ENCODE measurements around the gene SRM. TPM values are rescaled to one million over a fixed set of nuclear protein-coding genes. Genes with fewer than 3 reads are reported as not detected.
"Not testable (repeated sequence)": the region's sequence is repeated elsewhere in the genome, so short reads cannot be mapped to it uniquely, and the experiment has no call there.

The SRM gene
- total and polyA plus RNA-seq, 3 experiments from 2014 or later = 169 to 438 (median 423) TPM

DNA sequence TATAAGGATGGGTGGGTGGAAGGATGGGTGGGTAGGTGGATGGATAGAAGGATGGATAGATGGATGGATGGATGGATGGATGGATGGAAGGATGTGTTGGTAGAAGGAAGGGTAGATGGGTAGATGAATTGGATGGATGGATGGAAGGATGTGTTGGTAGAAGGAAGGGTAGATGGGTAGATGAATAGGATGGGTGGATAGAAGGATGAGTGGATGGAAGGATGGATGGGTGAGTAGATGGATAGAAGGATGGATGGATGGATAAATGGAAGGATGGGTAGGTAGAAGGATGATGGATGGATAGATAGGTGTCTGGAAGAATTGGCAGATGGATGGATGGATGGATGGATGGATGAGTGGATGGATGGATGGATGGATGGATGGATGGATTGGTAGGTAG, 18.8 kb downstream of the SRM start:
- H3K4me1 Mint-ChIP-seq = peaks cover 6 to 8% (median 7%) of the 10 kb centered on the region in 3 donors
- Histone ChIP-seq H3K4me1 (ENCODE audit: insufficient read depth, low read length) (peaks cover 7% of the 10 kb centered on the region), H3K4me3 (ENCODE audit: low read length) (no peak overlapping the region), H3K9me3 (ENCODE audit: low read length) (no peaks in the 10 kb centered on the region), H3K27ac (ENCODE audit: low read depth, low read length) (no peak overlapping the region), H3K36me3 (ENCODE audit: insufficient read depth, low read length) (no peaks in the 10 kb centered on the region), H3K27me3 (ENCODE audit: insufficient read depth, low read length, poor library complexity, severe bottlenecking) (peaks cover 4% of the 10 kb centered on the region)
- DNase-seq = no peak
- peaks cover 4 to 9% of the 10 kb centered on the region in 2 donors for H3K27me3 Mint-ChIP-seq
- no peak overlapping the region for H3K4me3 Mint-ChIP-seq
- H3K9me3 Mint-ChIP-seq = no peaks in the 10 kb centered on the region
- H3K36me3 Mint-ChIP-seq = no peaks in the 10 kb centered on the region
- POLR2A ChIA-PET = no interaction called here
- CTCF ChIA-PET = no interaction called here
- no peak overlapping the region for H3K27ac Mint-ChIP-seq

DNA sequence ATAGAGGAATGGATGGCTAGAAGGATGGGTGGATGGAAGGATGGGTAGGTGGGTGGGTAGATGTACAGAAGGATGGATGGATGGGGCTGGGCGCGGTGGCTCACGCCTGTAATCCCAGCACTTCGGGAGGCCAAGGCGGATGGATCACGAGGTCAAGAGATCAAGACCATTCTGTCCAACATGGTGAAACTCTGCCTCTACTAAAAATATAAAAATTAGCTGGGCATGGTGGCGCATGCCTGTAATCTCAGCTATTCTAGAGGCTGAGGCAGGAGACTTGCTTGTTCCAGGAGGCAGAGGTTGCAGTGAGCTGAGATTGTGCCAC, 19.8 kb downstream of the SRM start:
- H3K4me1 ChIP-seq (ENCODE audit: insufficient read depth, low read length); H3K27me3 ChIP-seq (ENCODE audit: insufficient read depth, low read length, poor library complexity, severe bottlenecking); H3K4me3 Mint-ChIP-seq; H3K4me3 ChIP-seq (ENCODE audit: low read length); H3K9me3 ChIP-seq (ENCODE audit: low read length); H3K4me1 Mint-ChIP-seq; H3K36me3 Mint-ChIP-seq; H3K27ac ChIP-seq (ENCODE audit: low read depth, low read length); H3K27me3 Mint-ChIP-seq; CTCF ChIA-PET; H3K27ac Mint-ChIP-seq; H3K36me3 ChIP-seq (ENCODE audit: insufficient read depth, low read length); DNase-seq; H3K9me3 Mint-ChIP-seq; POLR2A ChIA-PET: not testable (repeated sequence)

DNA sequence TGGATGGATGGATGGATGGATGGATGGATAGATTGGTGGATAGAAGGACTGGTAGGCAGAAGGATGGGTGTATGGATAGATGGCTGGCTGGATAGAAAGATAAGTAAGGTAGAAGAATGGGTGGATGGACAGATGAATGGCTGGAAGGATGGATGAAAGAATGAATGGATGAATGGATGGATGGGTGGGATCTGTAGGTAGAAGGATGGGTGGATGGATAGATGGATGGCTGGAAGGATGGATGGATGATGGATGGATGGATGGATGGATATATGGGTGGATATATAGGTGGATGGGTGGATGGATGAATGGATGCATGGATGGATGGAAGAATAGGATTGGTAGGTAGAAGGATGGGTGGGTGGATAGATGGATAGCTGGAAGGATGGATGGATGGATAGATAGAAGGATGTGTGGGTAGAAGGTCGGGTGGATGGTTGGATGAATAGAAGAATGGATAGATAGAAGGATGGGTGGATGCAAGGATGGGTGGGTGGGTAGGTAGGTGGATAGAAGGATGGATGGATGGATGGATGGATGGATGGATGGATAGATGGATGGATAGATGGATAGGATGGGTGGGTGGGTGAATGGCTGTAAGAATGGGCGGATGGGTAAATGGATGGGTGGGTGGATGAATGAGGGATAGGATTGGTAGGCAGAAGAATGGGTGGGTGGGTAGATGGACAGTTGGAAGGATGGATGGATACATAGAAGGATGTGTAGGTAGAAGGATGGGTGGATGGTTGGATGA, 20.3 kb downstream of the SRM start:
- no peaks in the 10 kb centered on the region for H3K36me3 Mint-ChIP-seq
- DNase-seq = no peak
- Histone ChIP-seq H3K27me3 (ENCODE audit: insufficient read depth, low read length, poor library complexity, severe bottlenecking) (peaks cover 4% of the 10 kb centered on the region), H3K9me3 (ENCODE audit: low read length) (no peaks in the 10 kb centered on the region), H3K27ac (ENCODE audit: low read depth, low read length) (no peak overlapping the region), H3K4me3 (ENCODE audit: low read length) (no peak overlapping the region), H3K36me3 (ENCODE audit: insufficient read depth, low read length) (no peaks in the 10 kb centered on the region), H3K4me1 (ENCODE audit: insufficient read depth, low read length) (peaks cover 7% of the 10 kb centered on the region)
- POLR2A ChIA-PET = no interaction called here
- no peaks in the 10 kb centered on the region for H3K9me3 Mint-ChIP-seq
- H3K4me1 Mint-ChIP-seq = peaks cover 6 to 8% (median 7%) of the 10 kb centered on the region in 3 donors
- no peak overlapping the region for H3K27ac Mint-ChIP-seq
- no peak overlapping the region for H3K4me3 Mint-ChIP-seq
- CTCF ChIA-PET = interaction anchor here (1.3 to 3.7 kb wide), 4 partner anchors 21 to 606 kb away, joined by 3 to 30 read pairs (median 20); partner anchors contain the start of genes MTOR and SRM
- H3K27me3 Mint-ChIP-seq = peaks cover 4 to 9% of the 10 kb centered on the region in 2 donors

DNA sequence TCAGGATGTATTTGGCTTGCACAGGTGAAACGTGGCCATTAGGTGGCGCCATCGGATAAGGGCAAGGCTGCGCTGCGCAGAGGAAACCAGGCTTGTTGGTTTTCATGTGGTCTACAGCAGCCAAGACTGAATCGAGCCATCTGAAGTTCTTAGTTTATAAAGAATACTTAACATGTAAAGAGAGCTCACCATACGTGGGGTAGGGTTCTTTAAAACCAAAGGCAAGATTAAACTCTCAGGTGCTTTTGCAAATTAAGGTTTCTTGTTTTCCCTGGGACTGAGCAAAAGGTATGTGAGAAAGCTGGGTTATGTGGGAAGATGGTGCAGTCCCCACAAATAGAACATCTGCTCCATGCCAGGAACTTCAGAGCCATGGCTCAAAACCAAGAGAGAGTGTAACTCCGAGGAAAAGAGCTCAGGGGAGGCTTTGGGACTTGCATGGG, 22.1 kb downstream of the SRM start:
- ChIA-PET POLR2A (interaction anchor here (0.6 to 1.4 kb wide), 5 partner anchors 22 to 682 kb away, joined by 3 to 9 read pairs (median 3); partner anchors contain the start of genes SRM and TARDBP), CTCF (interaction anchor here (0.6 to 3.7 kb wide), 68 partner anchors 8 to 698 kb away, joined by 3 to 32 read pairs (median 4); partner anchors contain the start of genes AGTRAP, EXOSC10, FBXO6 and MASP2)
- H3K27ac Mint-ChIP-seq = no peak overlapping the region
- no peaks in the 10 kb centered on the region for H3K36me3 ChIP-seq (ENCODE audit: insufficient read depth, low read length)
- peaks cover 4% of the 10 kb centered on the region for H3K27me3 ChIP-seq (ENCODE audit: insufficient read depth, low read length, poor library complexity, severe bottlenecking)
- no peak overlapping the region for H3K4me3 ChIP-seq (ENCODE audit: low read length)
- peaks cover 7% of the 10 kb centered on the region for H3K4me1 ChIP-seq (ENCODE audit: insufficient read depth, low read length)
- H3K27me3 Mint-ChIP-seq = peaks cover 4 to 9% of the 10 kb centered on the region in 2 donors
- H3K4me1 Mint-ChIP-seq = peaks cover 6 to 8% (median 7%) of the 10 kb centered on the region in 3 donors
- H3K36me3 Mint-ChIP-seq = no peaks in the 10 kb centered on the region
- peak; percentile 77 to 90 (median 83) for DNase-seq
- no peak overlapping the region for H3K4me3 Mint-ChIP-seq
- no peaks in the 10 kb centered on the region for H3K9me3 ChIP-seq (ENCODE audit: low read length)
- H3K9me3 Mint-ChIP-seq = no peaks in the 10 kb centered on the region
- no peak overlapping the region for H3K27ac ChIP-seq (ENCODE audit: low read depth, low read length)

DNA sequence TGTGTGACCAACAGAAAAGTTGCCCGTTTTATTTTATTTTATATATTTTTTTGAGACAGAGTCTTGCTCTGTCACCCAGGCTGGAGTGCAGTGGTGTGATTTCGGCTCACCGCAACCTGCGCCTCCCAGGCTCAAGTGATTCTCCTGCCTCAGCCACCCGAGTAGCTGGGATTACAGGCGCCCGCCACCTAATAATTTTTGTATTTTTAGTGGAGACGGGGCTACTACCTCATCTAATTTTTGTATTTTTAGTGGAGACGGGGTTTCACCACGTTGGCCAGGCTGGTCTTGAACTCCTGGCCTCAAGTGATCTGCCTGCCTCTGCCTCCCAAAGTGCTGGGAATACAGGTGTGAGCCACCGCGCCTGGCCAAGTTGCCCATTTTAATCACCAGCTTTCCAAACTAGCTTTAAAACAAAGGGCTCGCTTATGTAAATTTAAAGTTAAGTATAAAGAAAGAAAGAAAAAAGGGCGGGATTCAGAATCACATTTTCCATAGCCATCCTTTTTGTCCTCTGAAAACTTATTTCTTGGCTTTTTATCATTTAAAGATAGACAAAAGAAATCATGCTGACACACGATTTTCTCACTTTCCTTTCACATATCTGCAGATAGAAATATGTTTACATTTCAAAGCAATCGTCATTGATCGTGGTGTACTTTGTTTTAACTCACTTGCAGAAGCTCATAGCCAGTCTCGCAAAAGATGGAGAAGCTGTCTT, 22.6 kb downstream of the SRM start:
- not testable (repeated sequence) for H3K9me3 Mint-ChIP-seq; H3K4me3 Mint-ChIP-seq; H3K9me3 ChIP-seq (ENCODE audit: low read length); H3K4me1 ChIP-seq (ENCODE audit: insufficient read depth, low read length); H3K36me3 ChIP-seq (ENCODE audit: insufficient read depth, low read length); H3K27me3 Mint-ChIP-seq; H3K4me1 Mint-ChIP-seq; DNase-seq; H3K27ac Mint-ChIP-seq; H3K4me3 ChIP-seq (ENCODE audit: low read length); H3K27ac ChIP-seq (ENCODE audit: low read depth, low read length); H3K27me3 ChIP-seq (ENCODE audit: insufficient read depth, low read length, poor library complexity, severe bottlenecking); H3K36me3 Mint-ChIP-seq
- ChIA-PET POLR2A (interaction anchor here (0.6 to 1.4 kb wide), 5 partner anchors 23 to 682 kb away, joined by 3 to 9 read pairs (median 3); partner anchors contain the start of genes SRM and TARDBP), CTCF (interaction anchor here (0.6 to 3.7 kb wide), 62 partner anchors 9 to 683 kb away, joined by 3 to 32 read pairs (median 5); partner anchors contain the start of genes EXOSC10, FBXO6, MASP2 and MTOR)

DNA sequence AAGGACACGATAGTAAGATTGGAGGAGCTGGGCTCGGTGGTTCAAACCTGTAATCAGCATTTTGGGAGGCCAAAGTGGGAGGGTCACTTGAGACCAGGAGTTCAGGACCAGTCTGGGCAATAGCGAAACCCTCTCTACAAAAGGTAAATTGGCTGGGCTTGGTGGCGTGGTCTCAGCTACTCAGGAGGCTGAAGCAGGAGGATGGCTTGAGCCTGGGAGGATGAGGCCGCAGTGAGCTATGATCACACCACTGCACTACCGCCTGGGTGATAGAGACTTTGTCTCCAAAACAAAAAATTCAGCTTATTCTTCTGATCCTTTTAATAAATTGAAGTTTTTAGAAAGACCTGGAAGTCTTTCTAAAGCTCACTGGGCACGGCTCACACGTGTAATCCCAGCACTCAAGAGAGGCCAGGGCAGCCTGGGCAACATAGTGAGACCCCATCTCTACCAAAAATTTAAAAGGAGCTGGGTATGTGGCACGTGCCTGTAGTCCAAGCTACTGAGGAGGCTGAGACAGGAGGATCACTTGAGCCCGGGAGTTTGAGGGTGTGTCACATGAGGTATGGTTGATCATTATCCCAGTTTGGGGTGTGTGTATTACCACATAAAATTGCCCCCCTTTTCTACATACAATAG, 28.1 kb downstream of the SRM start:
- ChIA-PET CTCF (interaction anchor here (1.0 kb wide), 1 partner anchor 10 kb away, joined by 3 read pairs; no protein-coding TSS in a partner anchor), POLR2A (interaction anchor here (0.5 to 1.6 kb wide), 2 partner anchors 23 to 28 kb away, joined by 4 read pairs; partner anchors contain the start of gene SRM)
- Histone ChIP-seq H3K27me3 (ENCODE audit: insufficient read depth, low read length, poor library complexity, severe bottlenecking) (no peaks in the 10 kb centered on the region), H3K4me3 (ENCODE audit: low read length) (no peak overlapping the region), H3K36me3 (ENCODE audit: insufficient read depth, low read length) (peaks cover 5% of the 10 kb centered on the region), H3K4me1 (ENCODE audit: insufficient read depth, low read length) (no peaks in the 10 kb centered on the region), H3K9me3 (ENCODE audit: low read length) (no peaks in the 10 kb centered on the region), H3K27ac (ENCODE audit: low read depth, low read length) (no peak overlapping the region)
- Mint-ChIP-seq H3K36me3 (peaks cover 0 to 27% (median 0%) of the 10 kb centered on the region in 3 donors), H3K4me3 (no peak overlapping the region), H3K9me3 (no peaks in the 10 kb centered on the region), H3K4me1 (peaks cover 3 to 9% (median 3%) of the 10 kb centered on the region in 3 donors), H3K27ac (no peak overlapping the region), H3K27me3 (no peaks in the 10 kb centered on the region)
- no peak for DNase-seq

DNA sequence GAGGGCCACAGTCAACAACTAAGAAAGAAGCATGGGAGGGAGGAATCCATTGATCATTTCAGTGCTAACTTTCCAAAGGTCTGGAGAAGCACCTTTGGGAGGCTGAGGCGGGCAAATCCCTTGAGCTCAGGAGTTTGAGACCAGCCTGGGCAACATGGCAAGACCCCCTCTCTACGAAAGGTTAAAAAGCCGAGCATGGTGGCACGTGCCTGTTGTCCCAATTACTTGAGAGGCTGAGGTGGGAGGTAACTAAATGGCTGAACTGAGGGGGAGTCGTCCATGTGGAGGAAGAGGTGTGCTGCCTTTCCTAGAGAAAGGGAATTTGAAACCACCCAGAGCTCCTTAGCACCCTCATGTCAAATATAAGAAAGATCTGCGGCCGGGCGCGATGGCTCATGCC, 29.0 kb downstream of the SRM start:
- Mint-ChIP-seq H3K9me3 (no peaks in the 10 kb centered on the region), H3K27ac (no peak overlapping the region), H3K4me1 (peaks cover 6 to 15% (median 10%) of the 10 kb centered on the region in 3 donors), H3K36me3 (peaks cover 0 to 35% (median 0%) of the 10 kb centered on the region in 3 donors), H3K27me3 (no peaks in the 10 kb centered on the region), H3K4me3 (no peak overlapping the region)
- H3K27ac ChIP-seq (ENCODE audit: low read depth, low read length) = no peak overlapping the region
- POLR2A ChIA-PET = no interaction called here
- CTCF ChIA-PET = no interaction called here
- no peaks in the 10 kb centered on the region for H3K9me3 ChIP-seq (ENCODE audit: low read length)
- H3K27me3 ChIP-seq (ENCODE audit: insufficient read depth, low read length, poor library complexity, severe bottlenecking) = no peaks in the 10 kb centered on the region
- H3K4me1 ChIP-seq (ENCODE audit: insufficient read depth, low read length) = no peaks in the 10 kb centered on the region
- H3K36me3 ChIP-seq (ENCODE audit: insufficient read depth, low read length) = peaks cover 8% of the 10 kb centered on the region
- no peak for DNase-seq
- no peak overlapping the region for H3K4me3 ChIP-seq (ENCODE audit: low read length)

All from CD8-positive, alpha-beta memory T cell (primary cell).